ENCODE measurements around the gene PSME3. TPM values are rescaled to one million over a fixed set of nuclear protein-coding genes. Genes with fewer than 3 reads are reported as not detected.

Gene PSME3
- total and polyA plus RNA-seq, 2 of the 13 experiments (the other 11 are each of a cell fraction or from before 2014, with no cell fraction given): 66.3 to 135 TPM

- TF ChIP-seq ZNF24 (IDR thresholded peaks at IDR 0.05): no peak
- 0 out of 2 replicates have a peak, but pooled peaks have one; percentile 33 for TF ChIP-seq ISL2 (CRISPR knock-in tag; IDR thresholded peaks at IDR 0.05)
- TF ChIP-seq, protein P1, sequence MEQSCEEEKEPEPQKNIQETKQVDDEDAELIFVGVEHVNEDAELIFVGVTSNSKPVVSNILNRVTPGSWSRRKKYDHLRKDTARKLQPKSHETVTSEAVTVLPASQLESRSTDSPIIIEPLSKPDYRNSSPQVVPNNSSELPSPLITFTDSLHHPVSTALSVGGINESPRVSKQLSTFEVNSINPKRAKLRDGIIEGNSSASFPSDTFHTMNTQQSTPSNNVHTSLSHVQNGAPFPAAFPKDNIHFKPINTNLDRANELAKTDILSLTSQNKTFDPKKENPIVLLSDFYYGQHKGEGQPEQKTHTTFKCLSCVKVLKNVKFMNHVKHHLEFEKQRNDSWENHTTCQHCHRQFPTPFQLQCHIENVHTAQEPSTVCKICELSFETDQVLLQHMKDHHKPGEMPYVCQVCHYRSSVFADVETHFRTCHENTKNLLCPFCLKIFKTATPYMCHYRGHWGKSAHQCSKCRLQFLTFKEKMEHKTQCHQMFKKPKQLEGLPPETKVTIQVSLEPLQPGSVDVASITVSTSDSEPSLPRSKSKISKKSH (CRISPR knock-in tag; IDR thresholded peaks at IDR 0.05; ENCODE audit: borderline replicate concordance): no peak
- no peak for TF ChIP-seq NCOA2 (CRISPR knock-in tag; IDR thresholded peaks at IDR 0.05)
- no peak for TF ChIP-seq FOXK2 (IDR thresholded peaks at IDR 0.05)
- 0 out of 2 replicates have a peak, but pooled peaks have one; percentile 69 for TF ChIP-seq PAX8 (CRISPR knock-in tag; IDR thresholded peaks at IDR 0.05; ENCODE audit: borderline replicate concordance)
- no peak for TF ChIP-seq YEATS2 (CRISPR knock-in tag; IDR thresholded peaks at IDR 0.05; ENCODE audit: borderline replicate concordance)
- TF ChIP-seq, protein P2, sequence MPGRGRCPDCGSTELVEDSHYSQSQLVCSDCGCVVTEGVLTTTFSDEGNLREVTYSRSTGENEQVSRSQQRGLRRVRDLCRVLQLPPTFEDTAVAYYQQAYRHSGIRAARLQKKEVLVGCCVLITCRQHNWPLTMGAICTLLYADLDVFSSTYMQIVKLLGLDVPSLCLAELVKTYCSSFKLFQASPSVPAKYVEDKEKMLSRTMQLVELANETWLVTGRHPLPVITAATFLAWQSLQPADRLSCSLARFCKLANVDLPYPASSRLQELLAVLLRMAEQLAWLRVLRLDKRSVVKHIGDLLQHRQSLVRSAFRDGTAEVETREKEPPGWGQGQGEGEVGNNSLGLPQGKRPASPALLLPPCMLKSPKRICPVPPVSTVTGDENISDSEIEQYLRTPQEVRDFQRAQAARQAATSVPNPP (CRISPR knock-in tag; IDR thresholded peaks at IDR 0.05): no peak
- no peak for TF ChIP-seq CHD4 (IDR thresholded peaks at IDR 0.05; ENCODE audit: borderline replicate concordance, low read length)
- no peak for TF ChIP-seq PHF8 (CRISPR knock-in tag; IDR thresholded peaks at IDR 0.05)
- no peak for TF ChIP-seq ZNF331 (CRISPR knock-in tag; IDR thresholded peaks at IDR 0.05)
- TF ChIP-seq, protein P3, sequence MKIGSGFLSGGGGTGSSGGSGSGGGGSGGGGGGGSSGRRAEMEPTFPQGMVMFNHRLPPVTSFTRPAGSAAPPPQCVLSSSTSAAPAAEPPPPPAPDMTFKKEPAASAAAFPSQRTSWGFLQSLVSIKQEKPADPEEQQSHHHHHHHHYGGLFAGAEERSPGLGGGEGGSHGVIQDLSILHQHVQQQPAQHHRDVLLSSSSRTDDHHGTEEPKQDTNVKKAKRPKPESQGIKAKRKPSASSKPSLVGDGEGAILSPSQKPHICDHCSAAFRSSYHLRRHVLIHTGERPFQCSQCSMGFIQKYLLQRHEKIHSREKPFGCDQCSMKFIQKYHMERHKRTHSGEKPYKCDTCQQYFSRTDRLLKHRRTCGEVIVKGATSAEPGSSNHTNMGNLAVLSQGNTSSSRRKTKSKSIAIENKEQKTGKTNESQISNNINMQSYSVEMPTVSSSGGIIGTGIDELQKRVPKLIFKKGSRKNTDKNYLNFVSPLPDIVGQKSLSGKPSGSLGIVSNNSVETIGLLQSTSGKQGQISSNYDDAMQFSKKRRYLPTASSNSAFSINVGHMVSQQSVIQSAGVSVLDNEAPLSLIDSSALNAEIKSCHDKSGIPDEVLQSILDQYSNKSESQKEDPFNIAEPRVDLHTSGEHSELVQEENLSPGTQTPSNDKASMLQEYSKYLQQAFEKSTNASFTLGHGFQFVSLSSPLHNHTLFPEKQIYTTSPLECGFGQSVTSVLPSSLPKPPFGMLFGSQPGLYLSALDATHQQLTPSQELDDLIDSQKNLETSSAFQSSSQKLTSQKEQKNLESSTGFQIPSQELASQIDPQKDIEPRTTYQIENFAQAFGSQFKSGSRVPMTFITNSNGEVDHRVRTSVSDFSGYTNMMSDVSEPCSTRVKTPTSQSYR (CRISPR knock-in tag; IDR thresholded peaks at IDR 0.05; ENCODE audit: borderline replicate concordance): no peak
- no peak for TF ChIP-seq FOSL1 (CRISPR knock-in tag; IDR thresholded peaks at IDR 0.05; ENCODE audit: borderline replicate concordance)
- no peak for TF ChIP-seq CHCHD3 (CRISPR knock-in tag; IDR thresholded peaks at IDR 0.05)
- TF ChIP-seq, protein P4, sequence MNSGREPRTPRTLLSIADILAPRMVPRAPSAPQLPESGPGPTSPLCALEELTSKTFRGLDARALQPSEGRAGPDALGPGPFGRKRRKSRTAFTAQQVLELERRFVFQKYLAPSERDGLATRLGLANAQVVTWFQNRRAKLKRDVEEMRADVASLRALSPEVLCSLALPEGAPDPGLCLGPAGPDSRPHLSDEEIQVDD (CRISPR knock-in tag; IDR thresholded peaks at IDR 0.05; ENCODE audit: borderline replicate concordance): no peak
- TF ChIP-seq CENPT (CRISPR knock-in tag; IDR thresholded peaks at IDR 0.05; ENCODE audit: low read depth): no peak
- TF ChIP-seq ETV6 (CRISPR knock-in tag; conservative IDR thresholded peaks at IDR 0.05): no peak
- TF ChIP-seq ZNF530 (CRISPR knock-in tag; IDR thresholded peaks at IDR 0.05; ENCODE audit: low read depth): no peak
- no peak for TF ChIP-seq ZNF569 (CRISPR knock-in tag; IDR thresholded peaks at IDR 0.05; ENCODE audit: borderline replicate concordance)
- TF ChIP-seq ZKSCAN8 (CRISPR knock-in tag; IDR thresholded peaks at IDR 0.05; ENCODE audit: borderline replicate concordance): peak; percentile 34; the same call in 1 of the 2 replicates
- TF ChIP-seq RBM22 (optimal IDR thresholded peaks at IDR 0.05; ENCODE audit: low read length): no peak
- TF ChIP-seq HDAC6 (IDR thresholded peaks at IDR 0.05; ENCODE audit: low read depth, low read length): no peak
- TF ChIP-seq DRAP1 (CRISPR knock-in tag; IDR thresholded peaks at IDR 0.05): peak; percentile 84
- no peak for TF ChIP-seq ZNF101 (CRISPR knock-in tag; IDR thresholded peaks at IDR 0.05; ENCODE audit: borderline replicate concordance, low read depth)
Observed at GRCh38 chr17:42797067-42798007, 35.9 kb upstream of the PSME3 start (continued).

All from HepG2 (cell line).